ENCODE results near the gene S100P. TPM values are rescaled to one million over a fixed set of nuclear protein-coding genes. Genes with fewer than 3 reads are reported as not detected.

The S100P gene
- total RNA-seq, 3 donors from 2014 or later (not counting 1 experiment from before 2014, with no cell fraction given), result 2.4 to 4.3 (median 2.7) TPM

- peak; percentile 60 to 81 for DNase-seq
- Histone ChIP-seq H3K4me1 (ENCODE audit: control insufficient read depth, insufficient read depth, low read length) (peaks cover 21% of the 10 kb centered on the region), H3K36me3 (ENCODE audit: control insufficient read depth, insufficient read depth, low read length) (no peaks in the 10 kb centered on the region), H3K27ac (ENCODE audit: low read length) (no peak overlapping the region), H3K9me3 (ENCODE audit: control insufficient read depth, insufficient read depth, low read length) (no peaks in the 10 kb centered on the region), H3K27me3 (ENCODE audit: control insufficient read depth, insufficient read depth, low read length) (peaks cover 8% of the 10 kb centered on the region), H3K4me3 (ENCODE audit: low read length) (no peak overlapping the region)
- intact Hi-C loops (cut with micrococcal nuclease), result loop anchor here (2.0 kb wide), 1 partner anchor 14 kb away; no protein-coding TSS in a partner anchor
- no peak for TF ChIP-seq CTCF (IDR thresholded peaks at IDR 0.05)
- Mint-ChIP-seq H3K27ac (peak overlapping the region in 1 of 2 donors; percentile 64), H3K4me3 (peak overlapping the region; percentile 69), H3K4me1 (peaks cover 0 to 12% of the 10 kb centered on the region in 2 donors), H3K27me3 (ENCODE audit: low read depth in 2 of 2) (peaks cover 22% of the 10 kb centered on the region in 2 donors), H3K36me3 (no peaks in the 10 kb centered on the region), H3K9me3 (no peaks in the 10 kb centered on the region)
- peak; percentile 91 to 98 (median 98) for ATAC-seq
- WGBS (ENCODE audit: insufficient coverage), result 12% methylated on average over 51 of the region's 52 CpGs
Measured at GRCh38 chr4:6658597-6659075, 35.0 kb upstream of the S100P start.

GRCh38 chr4:6659897-6660296 lies 33.8 kb upstream of the S100P start:
- intact Hi-C loops (cut with micrococcal nuclease), result loop anchor here (2.0 kb wide), 1 partner anchor 13 kb away; no protein-coding TSS in a partner anchor
- Mint-ChIP-seq H3K36me3 (no peaks in the 10 kb centered on the region), H3K9me3 (no peaks in the 10 kb centered on the region), H3K27me3 (ENCODE audit: low read depth in 2 of 2) (peaks cover 22 to 25% of the 10 kb centered on the region in 2 donors), H3K4me1 (peaks cover 0 to 12% of the 10 kb centered on the region in 2 donors), H3K27ac (no peak overlapping the region), H3K4me3 (no peak overlapping the region)
- no peak overlapping the region for H3K4me3 ChIP-seq (ENCODE audit: low read length)
- no peak overlapping the region for H3K27ac ChIP-seq (ENCODE audit: low read length)
- H3K27me3 ChIP-seq (ENCODE audit: control insufficient read depth, insufficient read depth, low read length), result peaks cover 15% of the 10 kb centered on the region
- no peaks in the 10 kb centered on the region for H3K9me3 ChIP-seq (ENCODE audit: control insufficient read depth, insufficient read depth, low read length)
- H3K36me3 ChIP-seq (ENCODE audit: control insufficient read depth, insufficient read depth, low read length), result no peaks in the 10 kb centered on the region
- WGBS (ENCODE audit: insufficient coverage), result 98% methylated on average over 2 of the region's 2 CpGs
- H3K4me1 ChIP-seq (ENCODE audit: control insufficient read depth, insufficient read depth, low read length), result peaks cover 31% of the 10 kb centered on the region
- DNase-seq (no peak), ATAC-seq (no peak)
- TF ChIP-seq CTCF (IDR thresholded peaks at IDR 0.05), result no peak

- intact Hi-C loops (cut with micrococcal nuclease), result no loop called here
Measured at GRCh38 chr4:6660430-6660829, 33.2 kb upstream of the S100P start.

More at GRCh38 chr4:6660430-6660829, 33.2 kb upstream of the S100P start:
- no peak overlapping the region for H3K27ac Mint-ChIP-seq
- H3K36me3 Mint-ChIP-seq, result no peaks in the 10 kb centered on the region
- no peaks in the 10 kb centered on the region for H3K9me3 ChIP-seq (ENCODE audit: control insufficient read depth, insufficient read depth, low read length)
- 93% methylated on average over 3 of the region's 3 CpGs for WGBS (ENCODE audit: insufficient coverage)
- H3K4me1 ChIP-seq (ENCODE audit: control insufficient read depth, insufficient read depth, low read length), result peaks cover 31% of the 10 kb centered on the region
- ATAC-seq (no peak), DNase-seq (no peak)
- no peak overlapping the region for H3K27ac ChIP-seq (ENCODE audit: low read length)
- H3K4me3 Mint-ChIP-seq, result no peak overlapping the region
- H3K4me3 ChIP-seq (ENCODE audit: low read length), result no peak overlapping the region
- H3K27me3 ChIP-seq (ENCODE audit: control insufficient read depth, insufficient read depth, low read length), result peaks cover 18% of the 10 kb centered on the region
- H3K4me1 Mint-ChIP-seq, result peaks cover 0 to 12% of the 10 kb centered on the region in 2 donors
- TF ChIP-seq CTCF (IDR thresholded peaks at IDR 0.05), result no peak
- no peaks in the 10 kb centered on the region for H3K9me3 Mint-ChIP-seq
- no peaks in the 10 kb centered on the region for H3K36me3 ChIP-seq (ENCODE audit: control insufficient read depth, insufficient read depth, low read length)
- peaks cover 22 to 25% of the 10 kb centered on the region in 2 donors for H3K27me3 Mint-ChIP-seq (ENCODE audit: low read depth in 2 of 2)
